GM10847 (cell line): Measurements from ENCODE around the gene SUCLG1.

ENCODE experiments used
- POLR2A ChIP-seq: IDR thresholded peaks from 2 replicates; pipeline ENCODE4 v1.6.1; 2011; ENCODE audit not compliant: insufficient read length; ENCODE audit errors: extremely low read depth

SUCLG1 gene

DNA sequence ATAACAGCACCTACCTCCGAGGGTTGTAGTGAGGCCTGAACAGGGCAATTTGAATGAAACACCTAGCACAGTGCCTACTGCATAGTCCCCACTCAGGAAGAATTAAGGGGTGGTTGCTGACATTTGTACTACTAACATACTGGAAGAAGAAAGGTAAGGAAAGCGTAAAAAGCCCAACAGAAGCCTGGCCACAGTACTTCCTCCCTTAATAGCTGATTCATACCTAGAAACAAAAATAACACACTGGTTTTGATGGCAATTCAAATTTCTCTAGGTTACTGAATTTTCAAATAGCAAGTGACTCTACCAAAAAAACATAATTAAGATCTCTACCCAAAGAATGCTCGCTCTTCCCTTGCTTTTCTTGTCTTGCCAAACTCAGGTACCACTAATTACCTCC is 16.2 kb downstream of the SUCLG1 start:
- TF ChIP-seq POLR2A, result no peak

DNA sequence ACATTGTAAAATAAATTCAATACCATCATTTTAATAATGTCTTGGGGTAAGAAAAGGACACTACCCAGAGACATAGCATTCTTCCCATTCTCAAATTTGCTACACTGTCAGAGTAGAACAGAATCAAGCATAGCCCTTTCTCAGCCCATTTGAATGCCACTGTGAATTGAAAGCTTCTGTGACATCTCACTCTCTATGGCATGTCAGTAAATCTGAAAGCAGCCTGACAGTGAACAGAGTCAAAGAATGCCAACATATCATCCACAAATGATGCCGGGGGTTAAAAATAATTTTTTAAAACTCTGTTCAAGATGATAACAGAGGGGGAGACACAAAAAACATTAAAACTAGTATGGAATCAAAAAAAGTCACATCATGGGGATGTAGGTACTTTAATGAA is 17.6 kb downstream of the SUCLG1 start:
- no peak for TF ChIP-seq POLR2A

DNA sequence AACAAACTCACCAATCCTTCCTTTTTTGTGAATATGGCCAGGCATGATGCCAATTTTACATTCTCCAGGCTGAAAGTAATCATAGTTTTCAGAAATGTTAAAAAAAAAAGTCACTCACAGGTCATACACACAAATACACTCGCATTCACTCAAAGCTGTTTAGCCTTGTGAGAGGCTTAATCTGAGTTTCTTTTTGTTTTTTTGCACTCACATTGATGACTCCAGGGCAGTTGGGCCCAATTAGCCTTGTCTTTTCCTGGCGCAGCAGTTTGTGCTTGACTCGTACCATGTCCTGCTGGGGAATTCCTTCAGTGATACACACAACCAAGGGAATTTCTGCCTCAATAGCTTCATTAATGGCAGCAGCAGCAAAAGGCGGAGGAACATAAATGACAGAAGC is 18.0 kb downstream of the SUCLG1 start:
- no peak for TF ChIP-seq POLR2A

DNA sequence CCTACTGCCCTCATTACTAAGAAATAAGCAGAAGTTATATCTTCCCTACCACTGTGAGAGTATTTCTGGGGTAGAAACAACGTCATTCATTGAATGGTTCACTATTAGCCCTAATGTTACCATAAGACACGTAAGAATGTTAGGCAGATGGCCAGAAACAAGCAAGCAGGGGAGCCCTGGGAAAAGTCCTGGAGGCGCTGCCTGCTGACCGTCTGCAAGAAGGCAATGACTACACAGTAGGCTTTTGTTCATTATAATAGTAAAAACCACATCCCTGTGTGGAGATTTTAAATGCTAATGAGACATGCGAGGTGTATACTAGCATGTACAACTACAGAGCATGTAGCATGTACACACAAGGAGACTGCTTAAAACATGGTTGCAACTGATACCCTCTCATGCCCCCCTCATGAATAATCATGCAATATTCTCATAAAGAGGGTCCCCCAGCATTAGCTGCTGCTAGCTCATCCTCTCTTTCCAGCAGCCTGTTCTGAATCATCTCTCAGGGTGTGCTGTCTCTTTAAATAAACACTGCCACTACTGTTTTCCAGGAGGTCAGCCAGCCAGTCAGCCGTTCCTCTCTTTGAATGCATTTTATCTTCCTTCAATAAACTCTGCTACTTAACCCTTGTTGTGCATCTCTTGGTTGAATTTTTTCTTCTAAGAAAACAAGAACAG is 23.6 kb downstream of the SUCLG1 start:
- no peak for TF ChIP-seq POLR2A

DNA sequence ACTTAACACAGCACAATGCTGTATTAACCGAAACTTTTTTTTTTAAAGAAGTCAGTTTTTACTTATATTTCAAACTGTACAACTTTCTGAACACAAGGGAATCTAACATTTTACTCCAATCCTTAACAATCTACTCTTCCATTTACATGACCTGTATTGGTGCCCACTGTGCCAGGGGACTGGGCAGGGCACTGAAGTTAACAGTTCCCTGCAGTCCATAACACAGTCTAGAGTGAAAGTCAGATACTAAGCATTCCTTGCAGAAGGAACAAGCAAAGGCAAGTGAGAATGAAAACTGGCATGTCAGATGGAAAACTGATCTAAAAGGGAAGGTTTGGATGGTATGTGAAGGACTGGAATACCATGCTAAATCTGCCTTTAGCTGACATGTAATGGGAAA is 29.8 kb downstream of the SUCLG1 start:
- TF ChIP-seq POLR2A, result no peak

DNA sequence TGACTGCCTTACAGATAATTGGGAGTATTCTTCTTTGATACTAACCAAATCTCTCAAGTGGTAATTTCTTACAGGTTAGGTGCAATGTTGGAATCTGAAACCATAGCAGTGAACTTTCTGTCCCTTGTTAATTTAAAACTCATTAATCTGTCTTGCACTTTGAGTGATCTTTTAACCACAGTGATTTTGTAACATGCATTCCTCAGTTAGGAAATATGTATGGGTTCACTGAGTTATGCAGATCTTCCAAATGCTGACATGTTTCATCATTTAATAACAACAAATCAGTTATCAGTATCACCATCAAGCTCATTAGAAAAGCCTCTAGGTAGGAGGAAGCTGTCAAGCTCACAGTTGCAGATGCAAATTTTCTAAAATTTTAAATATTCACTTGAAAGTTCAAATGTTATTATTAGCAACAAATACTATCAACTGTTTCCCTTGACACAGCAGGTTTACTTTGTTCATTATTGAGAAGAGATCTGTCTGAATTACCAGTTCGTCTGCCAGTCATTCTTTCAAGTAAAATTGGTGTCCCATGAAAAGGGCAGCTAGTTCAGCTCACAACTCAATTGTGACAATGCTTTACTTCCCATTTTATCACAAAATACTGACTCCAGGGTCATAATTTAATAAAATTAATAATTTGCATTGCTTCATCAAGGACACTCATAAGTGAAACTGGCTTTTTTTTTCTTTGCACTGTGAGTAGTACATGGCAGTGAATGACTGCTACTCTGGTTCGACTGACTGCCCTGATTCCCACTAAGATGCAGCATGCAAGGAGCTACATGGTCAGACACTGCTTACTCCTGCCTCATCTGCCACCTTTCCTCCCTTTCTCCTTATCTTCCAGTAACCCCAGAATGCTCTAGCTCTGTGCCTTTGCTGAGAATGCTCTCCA is 31.6 kb downstream of the SUCLG1 start:
- TF ChIP-seq POLR2A, result no peak

DNA sequence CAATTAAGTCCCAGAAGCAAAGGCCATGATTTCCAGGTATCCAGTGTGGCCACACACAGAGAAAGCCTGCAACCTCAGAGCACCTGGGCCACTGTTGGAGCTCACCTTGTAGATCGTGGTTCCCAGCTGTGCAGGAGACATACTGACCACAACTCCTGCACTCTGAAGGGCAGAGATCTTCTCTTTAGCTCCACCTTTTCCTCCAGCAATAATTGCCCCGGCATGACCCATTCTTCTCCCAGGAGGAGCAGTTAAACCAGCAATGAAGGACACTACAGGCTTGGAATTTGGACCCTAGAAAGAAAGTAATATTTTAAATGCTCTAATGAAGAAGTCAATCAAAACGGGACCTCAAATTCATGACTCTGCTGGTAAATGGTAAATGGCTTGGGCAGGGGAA is 33.8 kb downstream of the SUCLG1 start:
- TF ChIP-seq POLR2A, result no peak

DNA sequence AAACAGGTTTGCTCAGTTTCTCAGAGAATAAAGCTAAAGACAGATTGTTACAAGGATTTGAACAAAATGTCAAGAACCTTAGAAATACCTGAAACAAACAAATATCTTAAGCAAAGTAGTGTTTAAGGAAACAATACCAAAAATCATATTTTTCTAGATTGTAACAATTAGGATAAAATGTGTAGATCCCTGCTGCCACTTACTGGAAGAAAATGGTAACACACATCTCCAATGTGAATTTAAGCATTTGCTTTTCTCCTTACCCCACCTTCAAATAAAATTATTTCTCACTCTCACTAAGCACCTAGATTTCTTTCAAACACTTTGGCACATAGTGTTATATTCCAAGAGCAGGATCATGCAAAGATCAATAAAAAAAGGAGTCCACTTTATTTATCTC is 34.9 kb downstream of the SUCLG1 start:
- TF ChIP-seq POLR2A, result no peak

DNA sequence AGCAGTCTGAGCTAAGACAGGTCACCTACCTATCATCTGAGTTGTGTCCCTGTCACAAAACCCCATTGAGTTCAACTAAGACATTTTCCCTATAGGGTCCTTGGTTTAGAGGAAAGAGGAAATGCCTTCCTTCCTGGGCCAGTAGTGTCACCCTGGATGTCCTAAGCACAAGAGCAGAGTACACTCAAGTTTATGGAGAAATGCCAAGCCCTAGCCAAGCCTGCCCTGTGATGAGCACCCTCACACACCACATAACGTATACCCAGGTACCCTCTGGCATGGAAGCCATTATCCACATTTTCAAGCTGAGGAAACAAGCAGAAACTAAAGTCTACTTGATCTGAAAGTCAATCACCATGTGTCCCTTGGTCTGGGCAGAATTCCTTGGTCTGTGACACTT is 37.3 kb downstream of the SUCLG1 start:
- no peak for TF ChIP-seq POLR2A

DNA sequence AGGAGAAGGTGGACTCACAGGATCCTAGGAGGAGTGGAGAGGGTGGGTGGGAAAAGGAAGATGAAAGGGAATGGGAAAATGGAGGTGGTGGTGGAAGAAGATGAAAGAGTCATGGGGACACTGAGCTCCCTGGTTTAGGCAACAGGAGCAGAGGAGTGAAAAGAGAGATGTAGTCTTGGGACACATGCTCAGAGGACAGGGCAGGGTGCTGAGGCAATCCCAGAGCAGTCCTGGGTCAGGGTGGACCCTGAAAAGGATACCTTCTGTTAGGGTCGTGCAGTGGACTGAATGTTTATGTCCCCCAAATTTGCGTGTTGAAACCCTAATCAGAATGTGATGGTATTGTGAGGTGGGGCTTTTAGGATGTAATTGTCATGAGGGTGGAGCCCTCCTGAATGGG is 37.9 kb downstream of the SUCLG1 start:
- TF ChIP-seq POLR2A, result no peak

DNA sequence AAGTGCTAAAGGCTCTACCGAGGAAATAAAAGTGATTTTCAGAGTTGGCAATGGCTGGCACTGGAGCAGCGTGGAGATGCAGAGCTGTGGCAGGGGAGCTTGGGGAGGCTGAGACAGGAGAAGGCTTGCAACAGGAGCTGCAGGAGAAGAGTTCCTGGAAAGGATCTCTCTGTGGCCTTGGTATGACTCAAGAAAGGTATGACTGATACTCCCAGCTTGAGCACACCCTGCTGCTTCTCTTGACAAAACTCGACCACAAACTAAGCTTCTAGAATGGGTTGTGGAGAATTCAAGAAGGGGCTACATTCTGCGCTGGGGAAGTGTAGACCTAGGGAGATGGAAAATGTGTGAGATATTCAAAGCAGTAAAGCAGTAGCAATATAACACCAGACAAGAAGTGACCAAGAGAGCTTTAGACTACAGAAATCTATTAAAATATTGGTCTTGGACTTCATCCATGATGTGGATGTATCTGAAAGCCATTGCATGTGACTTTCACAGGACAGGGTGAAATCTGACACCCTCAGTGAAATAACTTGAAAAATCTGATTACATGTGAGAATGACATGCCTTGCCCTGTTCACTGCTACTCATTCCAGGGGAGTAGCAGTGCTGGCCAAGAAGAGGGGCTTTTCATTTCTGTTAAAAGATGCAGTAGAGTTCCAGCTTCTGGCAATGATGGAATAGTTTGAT is 41.5 kb downstream of the SUCLG1 start:
- TF ChIP-seq POLR2A, result no peak

DNA sequence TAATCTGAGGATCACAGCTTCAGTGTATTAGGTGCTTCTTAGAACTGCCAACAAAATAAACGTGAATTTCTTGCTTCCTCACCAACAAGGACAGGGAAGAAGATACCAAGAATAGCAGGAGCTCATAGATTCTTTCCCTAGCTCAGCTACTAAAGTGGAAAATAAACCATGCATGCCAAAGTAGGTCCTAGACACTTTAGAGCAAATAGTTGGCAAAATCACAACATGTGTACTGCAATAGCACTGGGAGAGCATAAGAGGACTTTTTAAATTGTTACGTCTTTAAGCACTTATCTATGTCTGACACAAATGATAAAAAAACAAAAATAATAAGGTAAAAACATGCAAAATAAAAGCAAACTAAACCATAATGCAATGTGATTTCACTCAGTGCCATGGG is 49.5 kb downstream of the SUCLG1 start:
- TF ChIP-seq POLR2A, result no peak

DNA sequence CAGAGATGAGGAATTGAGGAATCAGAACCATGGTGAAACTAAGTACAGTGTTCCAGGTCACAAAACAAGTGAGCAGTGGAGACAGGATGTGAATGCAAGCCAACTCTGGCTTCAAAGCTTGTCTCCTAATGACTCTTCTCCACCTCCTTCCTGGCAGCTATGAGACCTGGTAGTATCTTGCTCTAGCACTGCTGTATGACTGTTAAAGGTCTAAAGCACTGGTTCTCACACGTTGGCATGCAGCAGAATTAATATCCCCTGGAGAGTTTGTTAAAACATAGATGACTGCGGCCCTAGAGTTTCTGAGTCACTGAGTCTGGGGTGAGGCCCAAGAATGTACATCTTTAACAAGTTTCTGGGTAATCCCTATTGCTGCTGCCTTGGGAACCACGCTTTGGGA is 63.3 kb downstream of the SUCLG1 start:
- no peak for TF ChIP-seq POLR2A

DNA sequence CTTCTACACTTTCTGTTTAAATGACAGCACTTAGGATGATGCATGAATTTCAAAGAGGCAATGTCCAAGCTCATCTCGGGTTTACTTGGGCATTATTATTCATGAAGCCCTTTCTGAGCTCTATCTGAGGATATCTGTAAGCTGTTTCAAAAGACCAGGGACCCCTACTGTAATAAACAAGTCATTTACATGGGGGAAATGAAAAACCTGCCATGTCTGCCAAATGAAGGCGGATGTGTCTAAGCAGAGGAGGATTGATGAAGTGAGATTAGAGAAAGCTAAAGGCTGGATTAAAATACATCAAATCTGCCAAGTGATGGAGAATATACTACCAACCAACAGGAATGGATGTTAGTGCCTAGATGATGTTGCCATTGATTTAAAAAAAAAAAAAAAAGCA is 64.5 kb downstream of the SUCLG1 start:
- TF ChIP-seq POLR2A, result no peak

DNA sequence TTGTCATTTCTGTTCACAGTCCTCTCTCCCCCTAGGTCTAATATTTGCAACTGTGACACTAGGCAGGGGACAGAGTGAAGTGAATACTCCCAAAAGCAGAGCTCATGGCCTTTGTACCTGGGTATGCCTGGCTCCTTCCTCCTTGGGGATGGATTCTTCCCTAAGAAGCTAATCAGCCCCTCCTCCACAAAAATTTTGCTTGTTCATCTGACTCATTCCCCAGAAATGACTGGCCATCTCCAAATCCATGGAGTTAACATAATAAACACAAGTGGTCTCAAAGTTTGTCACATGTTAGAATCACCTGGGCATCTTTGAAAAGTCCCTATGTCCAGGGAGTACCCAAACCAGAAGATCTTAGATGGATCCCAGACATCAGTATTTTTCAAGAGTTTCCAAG is 65.3 kb downstream of the SUCLG1 start:
- no peak for TF ChIP-seq POLR2A

DNA sequence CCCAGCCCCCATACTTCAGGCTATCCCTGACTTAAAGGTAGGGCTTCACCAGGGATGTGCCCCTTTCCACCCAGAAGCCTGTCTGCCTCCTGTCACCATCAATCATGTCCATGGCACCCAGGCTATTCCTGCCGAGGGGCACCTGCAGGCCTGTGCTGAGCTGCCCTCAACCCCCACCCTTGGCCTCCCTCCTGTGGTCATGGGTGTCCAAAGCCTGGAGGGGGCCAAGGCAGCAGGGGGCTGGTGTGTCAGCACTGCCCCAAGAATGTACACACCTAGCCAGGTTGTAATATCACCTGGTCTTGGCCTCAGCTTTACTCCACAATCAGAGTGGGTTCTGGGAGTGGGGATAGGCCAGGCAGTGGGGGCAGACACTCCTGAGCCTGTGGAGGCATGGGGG is 69.3 kb downstream of the SUCLG1 start:
- TF ChIP-seq POLR2A, result no peak
